GM19238 (cell line): ENCODE data around the gene SMPDL3B.
"Not testable (repeated sequence)": the region's sequence is repeated elsewhere in the genome, so short reads cannot be mapped to it uniquely, and the experiment has no call there.

Experiments used
- DNase-seq: peaks from one replicate; pipeline ENCODE4 v3.0.0; 2011; ENCODE audit warnings: low spot score; ENCODE audit not compliant: insufficient read length

The SMPDL3B gene

DNA sequence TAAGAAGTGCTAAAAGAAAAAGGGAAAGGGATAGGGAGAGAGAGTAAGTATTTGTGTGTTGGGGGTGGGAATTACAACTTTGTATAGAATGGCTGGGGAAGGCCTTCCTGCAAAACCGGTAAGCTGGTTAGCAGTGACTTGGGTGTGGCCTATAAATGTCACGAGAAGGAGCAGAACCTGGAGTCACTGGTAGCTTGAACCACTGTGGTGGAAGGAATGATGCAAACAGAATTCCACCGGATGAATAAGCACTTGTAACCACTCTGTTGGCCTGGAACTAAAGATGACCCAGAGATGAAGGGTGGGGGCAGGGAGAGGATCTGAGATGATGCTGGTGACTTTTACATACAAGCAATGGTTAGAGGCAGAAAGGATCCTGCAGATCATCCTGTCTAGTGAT is 33.9 kb downstream of the SMPDL3B start:
- no peak for DNase-seq

GRCh38 chr1:27970401-27970800 is 35.6 kb downstream of the SMPDL3B start:
- DNase-seq = no peak

- no peak for DNase-seq
Measured at GRCh38 chr1:27971674-27972073, 36.9 kb downstream of the SMPDL3B start.

GRCh38 chr1:27972141-27972540 is 37.3 kb downstream of the SMPDL3B start:
- no peak for DNase-seq

GRCh38 chr1:27973771-27974416 is 39.1 kb downstream of the SMPDL3B start:
- DNase-seq = no peak

GRCh38 chr1:27974417-27974781 is 39.6 kb downstream of the SMPDL3B start:
- no peak for DNase-seq

DNA sequence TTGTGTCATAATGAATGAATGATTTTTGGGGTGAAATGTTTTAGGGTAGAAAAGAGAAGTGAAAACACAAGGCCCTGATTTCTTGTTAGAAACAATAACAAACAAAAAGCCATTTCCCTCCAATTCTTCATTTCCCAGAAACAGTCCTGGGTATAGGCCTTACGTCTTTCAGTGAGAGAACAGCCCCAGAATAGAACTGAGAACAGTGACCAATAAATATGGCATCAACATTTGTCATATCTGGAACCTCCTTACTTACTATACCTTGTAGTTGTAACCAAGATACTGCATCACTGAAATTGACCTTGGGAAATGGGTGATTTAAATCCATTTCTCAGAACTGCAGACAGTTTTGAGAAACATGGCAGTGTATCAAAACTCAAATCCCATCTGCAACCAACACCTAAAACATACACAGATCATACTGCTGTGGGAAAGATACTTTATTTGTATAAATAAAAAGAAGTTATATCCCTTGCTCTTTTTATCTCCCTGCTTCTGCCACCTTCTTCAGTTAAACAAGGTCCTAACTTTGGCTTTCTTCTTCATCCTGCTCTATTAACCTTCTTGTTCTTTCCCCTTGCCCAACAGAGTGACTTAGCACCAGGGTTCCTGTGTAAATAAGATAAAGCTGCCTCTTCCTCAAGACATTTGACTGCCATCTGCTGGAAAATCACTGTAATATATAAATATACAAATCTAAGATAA is 44.5 kb downstream of the SMPDL3B start:
- no peak for DNase-seq

DNA sequence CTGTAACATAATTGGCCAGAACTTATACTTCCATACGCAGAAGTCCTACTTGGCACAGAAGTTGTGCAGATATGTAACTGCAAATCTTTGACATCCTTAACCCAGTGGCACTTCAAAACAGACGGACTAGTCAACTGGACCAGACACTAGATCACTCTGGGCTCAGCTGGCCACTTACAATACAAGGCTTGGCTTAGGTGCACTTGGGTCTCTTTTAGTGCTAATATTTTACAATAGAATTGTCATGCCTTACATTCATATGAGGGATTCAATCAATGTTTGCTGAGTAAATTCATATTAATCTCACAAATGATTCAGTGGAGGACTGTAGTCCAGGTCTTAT is 45.0 kb downstream of the SMPDL3B start:
- no peak for DNase-seq

GRCh38 chr1:27980216-27980845 is 45.5 kb downstream of the SMPDL3B start:
- DNase-seq = no peak

DNA sequence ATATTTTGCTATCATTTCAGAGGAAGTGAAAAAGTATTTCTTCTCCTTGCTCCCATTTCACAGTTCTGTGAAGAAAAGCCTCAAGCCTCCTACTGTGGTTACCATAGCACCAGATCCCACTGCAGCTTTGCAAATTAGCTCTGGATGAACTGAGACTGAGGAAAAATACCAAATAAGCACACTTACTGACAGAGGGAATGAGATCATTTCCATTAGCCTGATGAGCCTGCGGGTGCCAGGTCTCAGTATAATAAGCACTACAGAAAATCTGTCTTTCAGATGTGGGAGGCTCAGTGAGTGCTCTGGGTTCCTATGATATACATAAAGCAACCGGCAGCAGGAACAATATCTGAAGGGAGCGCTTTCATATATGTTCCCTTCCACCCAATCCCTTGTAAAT is 46.3 kb downstream of the SMPDL3B start:
- no peak for DNase-seq

GRCh38 chr1:27990920-27991537 is 56.2 kb downstream of the SMPDL3B start:
- DNase-seq = no peak

DNA sequence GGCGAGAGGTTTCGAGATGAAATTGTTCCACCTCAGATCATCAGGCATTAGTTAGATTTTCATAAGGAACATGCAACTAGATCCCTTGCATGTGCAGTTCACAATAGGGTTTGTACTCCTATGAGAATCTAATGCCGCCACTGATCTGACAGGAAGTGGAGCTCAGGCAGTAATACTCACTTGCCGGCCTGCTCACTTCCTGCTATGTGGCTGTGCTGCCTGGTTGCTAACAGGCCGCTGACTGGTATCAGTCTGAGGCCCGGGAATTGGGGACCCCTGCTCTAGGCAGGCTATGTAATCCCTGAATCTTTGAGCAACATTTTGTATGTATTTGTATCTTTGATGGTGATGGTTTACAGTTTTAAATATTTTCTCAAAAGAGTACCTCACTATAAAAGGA is 57.5 kb downstream of the SMPDL3B start:
- DNase-seq = no peak

GRCh38 chr1:27993241-27993640 is 58.4 kb downstream of the SMPDL3B start:
- DNase-seq = no peak

DNA sequence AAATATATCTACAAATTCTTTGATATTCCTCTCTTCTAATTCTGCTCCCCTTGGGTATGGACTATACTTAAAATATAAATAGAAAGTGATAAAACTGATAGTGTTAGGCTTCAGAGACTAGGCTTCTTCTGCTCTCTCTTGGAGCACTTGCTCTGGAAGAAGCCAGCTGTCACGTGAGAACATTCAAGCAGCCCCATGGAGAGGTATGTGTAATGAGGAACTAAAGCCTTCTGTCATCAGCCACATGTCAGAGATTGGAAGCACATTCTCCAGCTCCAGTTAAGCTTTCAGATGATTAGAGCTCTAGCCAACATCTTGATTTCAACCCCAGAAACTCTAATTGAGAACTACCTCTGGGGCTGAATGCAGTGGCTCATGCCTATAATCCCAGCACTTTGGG is 59.3 kb downstream of the SMPDL3B start:
- no peak for DNase-seq

DNA sequence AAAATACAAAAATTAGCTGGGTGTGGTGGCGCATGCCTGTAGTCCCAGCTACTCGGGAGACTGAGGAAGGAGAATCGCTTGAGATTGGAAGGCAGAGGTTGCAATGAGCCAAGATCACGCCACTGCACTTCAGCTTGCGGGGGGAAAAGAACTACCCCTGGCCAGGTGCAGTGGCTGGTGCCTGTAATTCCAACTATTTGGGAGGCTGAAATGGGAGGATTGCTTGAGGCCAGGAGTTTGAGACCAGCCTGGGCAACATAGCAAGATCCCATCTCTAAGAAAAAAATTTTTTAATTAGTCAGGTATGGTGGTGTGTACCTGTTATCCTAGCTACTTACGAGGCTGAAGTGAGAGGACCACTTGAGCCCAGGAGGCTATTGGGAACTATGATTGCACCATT is 59.7 kb downstream of the SMPDL3B start:
- DNase-seq = not testable (repeated sequence)

DNA sequence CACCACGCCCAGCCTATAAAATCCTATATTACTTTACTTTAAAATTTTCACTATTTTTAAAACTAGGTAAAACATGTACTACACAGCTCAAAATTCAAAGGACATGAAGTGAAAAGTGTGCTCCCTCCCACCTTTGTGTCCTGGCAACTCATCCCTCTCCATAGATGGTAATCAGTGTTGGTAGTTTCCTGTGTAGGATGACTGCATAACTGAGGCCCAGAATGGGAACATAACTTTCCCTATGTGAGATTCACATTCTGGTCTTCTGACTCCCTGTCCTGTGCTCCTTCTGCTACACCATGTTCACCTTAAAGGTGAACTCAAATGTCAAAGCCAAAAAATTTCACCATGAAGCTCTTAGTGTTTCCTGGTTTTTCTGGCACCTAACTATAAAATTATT is 64.3 kb downstream of the SMPDL3B start:
- no peak for DNase-seq

DNA sequence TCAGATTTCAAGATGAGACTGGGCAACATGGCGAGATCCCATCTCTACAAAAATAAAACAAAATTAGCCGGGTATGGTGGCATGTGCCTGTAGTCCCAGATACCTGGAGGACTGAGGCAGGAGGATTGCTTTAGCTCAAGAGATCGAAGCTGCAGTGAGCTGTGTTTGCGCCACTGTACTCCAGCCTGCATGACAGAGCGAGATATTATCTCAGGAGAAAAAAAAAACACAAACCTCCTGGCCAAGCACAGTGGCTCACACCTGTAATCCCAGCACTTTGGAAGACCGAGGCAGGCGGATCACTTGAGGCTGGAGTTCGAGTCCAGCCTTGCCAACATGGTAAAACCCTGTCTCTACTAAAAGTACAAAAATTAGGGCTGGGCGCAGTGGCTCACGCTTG is 67.8 kb downstream of the SMPDL3B start:
- no peak for DNase-seq

DNA sequence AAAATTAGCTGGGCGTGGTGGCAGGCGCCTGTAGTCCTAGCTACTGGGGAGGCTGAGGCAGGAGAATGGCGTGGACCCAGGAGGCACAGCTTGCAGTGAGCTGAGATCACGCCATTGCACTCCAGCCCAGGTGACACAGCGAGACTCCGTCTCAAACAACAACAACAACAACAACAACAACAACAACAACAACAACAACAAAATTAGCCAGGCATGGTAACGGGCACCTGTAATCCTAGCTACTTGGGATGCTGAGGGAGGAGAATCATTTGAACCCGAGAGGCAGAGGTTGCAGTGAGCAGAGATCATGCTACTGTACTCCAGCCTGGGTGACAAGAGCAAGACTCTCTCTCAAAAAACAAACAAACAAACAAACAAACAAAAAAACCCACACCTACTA is 68.3 kb downstream of the SMPDL3B start:
- not testable (repeated sequence) for DNase-seq
